Colon (tissue), 2 donors: Measurements from ENCODE around the gene UNC93B1.
"Not testable (repeated sequence)": the region's sequence is repeated elsewhere in the genome, so short reads cannot be mapped to it uniquely, and the experiment has no call there.

Source experiments
- FAIRE-seq: peaks from 2 replicates; lab custom pipeline; 2012; peaks lifted over from hg19 to GRCh38; lab: Jason Lieb, UNC
- donor health status: control.
- donor health status: control.

UNC93B1 gene

DNA sequence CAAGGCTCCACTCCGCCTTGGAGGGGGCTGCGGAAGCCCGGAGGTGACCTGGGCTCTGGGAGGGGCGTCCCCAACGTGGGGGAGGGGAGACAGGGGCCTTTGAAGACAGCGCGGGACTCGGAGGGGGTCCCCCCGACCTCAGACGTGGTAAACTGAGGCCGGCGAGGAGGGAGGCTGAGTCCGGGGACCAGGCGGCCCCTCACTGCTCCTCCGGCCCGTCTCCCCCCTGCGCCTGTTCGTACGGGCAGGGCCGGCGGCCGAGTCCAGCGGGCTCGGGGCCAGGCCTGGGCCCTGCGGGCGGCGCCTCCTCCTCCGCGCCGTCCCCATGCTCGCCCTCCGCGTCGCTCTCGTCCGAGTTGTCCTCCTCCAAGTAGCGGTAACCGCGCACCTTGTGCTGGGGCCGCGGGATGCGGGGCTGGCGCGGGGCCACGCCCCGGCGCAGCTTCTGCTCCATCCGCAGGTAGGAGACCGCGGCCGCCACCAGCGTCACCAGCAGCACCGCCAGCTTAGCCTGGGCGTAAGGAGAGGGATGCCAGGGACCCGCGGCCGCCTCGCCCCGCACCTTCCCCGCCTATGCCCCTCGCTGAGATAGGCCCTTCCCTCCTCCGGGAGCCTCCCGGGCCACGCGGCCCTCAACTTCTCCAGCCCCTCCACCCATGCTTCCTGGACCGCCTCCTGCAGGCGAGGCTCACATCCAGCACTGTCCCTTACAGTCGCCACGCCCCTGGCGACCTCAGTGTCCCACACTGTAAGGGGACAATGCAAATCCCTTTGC is 12.4 kb downstream of the UNC93B1 start:
- not testable (repeated sequence) for FAIRE-seq

GRCh38 chr11:67990546-67991346 is 13.2 kb downstream of the UNC93B1 start:
- not testable (repeated sequence) for FAIRE-seq

DNA sequence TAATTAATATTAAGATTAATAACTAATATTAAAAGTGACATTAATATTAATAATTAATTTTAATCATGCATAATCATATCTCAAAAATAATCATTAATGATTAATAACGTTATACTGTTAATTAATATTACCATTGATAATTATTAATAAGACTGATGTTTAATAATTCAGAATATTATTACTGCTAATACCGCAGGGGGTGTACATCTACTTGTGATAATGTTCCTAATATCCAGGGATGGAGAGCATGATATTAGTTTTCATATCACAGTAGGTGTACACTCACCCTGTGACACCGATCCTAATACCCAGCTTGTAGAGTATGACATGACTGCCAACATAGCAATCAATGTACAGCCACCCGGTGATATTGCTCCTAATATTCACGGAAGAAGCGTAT is 18.6 kb downstream of the UNC93B1 start:
- not testable (repeated sequence) for FAIRE-seq

- FAIRE-seq, result no peak
These were observed 19.9 kb downstream of the UNC93B1 start for GRCh38 chr11:67983951-67984350.

DNA sequence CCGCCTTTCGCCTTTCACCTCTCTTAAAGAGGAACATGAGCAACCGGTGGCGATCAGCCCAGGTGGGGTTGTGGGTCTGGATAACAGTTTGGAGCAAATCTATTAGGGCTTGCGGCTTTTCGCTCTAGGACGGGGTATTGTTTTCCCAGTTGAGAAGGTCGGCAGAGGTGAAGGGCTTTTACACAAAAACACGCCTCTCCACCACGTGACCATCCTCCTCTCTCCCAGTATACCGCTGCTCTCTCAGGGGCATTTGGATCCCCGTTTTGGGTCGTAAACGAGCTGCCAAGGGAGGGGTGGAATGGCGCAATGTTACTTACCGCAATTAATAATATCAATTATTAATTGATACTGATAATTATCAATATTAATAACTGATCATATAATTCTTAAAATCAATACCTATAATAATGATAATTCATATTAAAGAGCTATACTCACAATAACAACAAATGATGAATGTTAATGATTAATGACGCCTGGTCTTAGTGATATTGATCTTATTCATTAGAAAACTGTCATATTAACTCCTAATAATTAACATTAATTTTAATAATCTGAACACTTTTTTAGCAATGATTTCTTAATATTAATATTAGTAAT is 21.5 kb downstream of the UNC93B1 start:
- FAIRE-seq, result not testable (repeated sequence)

DNA sequence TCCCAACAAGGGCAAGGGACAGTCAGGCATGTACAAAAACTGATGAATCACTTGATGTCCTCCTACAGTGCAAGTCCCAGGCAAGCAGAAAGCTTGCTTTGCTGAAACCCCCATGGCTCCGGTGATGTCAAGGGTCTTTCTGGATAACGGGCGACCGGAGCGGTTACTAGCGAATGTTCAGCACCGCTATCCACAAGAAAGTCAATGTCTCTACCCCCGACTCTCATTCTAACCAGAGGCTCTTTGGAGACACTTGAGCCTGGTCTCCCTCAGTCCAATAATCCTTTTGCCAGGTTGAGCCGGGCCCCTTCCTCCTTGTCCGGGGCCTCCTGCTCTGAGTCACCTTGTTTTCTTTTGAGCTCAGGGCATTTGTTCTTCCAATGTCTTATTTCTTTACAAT is 22.7 kb downstream of the UNC93B1 start:
- not testable (repeated sequence) for FAIRE-seq

DNA sequence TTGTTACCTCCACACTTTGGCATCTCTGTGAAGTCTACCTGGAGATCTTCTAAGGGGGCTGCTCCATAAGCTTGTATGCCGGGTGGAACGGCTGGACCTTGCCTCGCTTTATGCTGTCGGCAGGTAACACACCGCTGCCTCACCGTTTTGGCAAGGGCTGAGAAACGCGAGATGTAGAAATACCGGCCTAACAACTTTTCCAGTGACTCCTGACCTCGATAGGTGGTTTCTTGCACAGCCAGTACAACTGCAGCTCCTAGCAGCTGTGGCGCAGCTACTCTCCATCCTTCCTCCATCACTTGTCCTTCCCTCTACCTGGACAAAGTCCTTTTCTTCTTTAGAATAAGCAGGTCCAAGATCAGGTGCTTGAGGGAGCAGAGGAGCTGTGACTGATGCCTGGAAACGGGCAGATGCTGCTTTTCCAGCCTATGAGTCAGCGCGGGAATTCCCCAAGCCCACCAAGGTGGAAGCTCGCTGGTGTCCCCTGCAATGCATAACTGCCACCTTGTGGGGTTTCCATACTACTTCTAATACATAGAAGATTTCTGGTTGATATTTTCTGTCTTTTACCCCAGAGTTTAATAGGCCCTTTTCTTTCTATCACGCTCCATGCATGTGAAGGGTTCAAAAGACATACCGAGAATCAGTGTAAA is 25.0 kb downstream of the UNC93B1 start:
- not testable (repeated sequence) for FAIRE-seq

DNA sequence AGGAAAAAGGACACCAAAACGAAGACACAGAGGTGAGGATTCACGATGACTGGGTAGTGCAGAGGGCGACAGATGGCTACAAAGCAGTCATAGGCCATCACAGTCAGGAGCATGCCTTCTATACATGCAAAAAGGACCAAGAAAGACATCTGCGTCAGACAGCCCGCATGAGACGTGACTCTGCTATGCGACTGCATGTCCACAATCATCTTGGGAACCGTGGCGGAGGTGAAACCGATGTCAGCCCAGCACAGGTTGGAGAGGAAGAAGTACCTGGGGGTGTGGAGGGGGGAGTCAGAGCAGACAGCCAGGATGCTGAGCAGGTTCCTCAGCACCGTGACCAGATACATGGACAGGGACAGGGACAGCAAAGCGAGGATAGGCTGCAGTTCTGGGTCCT is 29.2 kb downstream of the UNC93B1 start:
- FAIRE-seq, result not testable (repeated sequence)

DNA sequence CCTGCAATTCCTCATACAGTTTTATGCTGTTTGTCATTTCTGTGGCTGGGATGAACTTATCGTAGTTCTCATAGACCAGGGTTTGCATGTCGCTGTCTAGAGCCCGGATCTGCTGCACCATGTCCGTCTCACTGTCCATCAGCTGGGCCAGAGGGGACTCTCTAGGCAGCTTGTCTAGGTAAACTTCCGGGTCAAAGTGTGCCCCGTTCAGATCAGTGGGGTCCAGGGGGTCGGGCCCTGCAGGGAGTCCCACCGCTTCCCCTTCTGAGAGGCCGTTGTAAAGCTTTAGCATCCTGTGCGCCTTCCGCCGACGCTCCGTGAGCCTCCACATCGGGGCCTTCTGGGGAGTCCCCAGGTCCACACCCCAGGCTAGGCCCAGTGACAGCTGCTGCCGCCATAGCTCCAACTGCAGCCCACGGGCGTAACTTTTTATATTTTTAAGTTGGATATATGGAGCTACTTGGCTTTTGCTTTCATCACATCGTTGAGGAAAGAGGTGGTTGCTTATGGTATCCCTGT is 38.0 kb downstream of the UNC93B1 start:
- FAIRE-seq, result not testable (repeated sequence)

DNA sequence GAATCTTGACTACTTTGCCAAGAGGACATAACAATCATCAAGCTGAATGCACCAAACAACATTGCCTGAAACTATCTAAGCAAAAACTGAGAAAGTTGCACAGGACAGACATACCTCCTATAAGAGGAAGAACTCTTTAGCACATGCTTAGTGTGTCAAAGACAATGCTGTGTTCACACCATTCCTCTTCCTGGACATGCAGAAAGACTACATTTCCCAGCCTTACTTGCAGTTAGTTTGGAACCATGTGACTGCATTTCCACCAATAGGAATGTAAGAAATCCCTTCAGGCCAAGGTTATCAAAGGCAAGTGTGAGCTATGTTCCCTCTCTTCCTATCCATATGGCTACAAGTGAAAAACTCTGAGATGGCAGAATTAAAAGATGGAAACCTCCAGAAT is 39.2 kb downstream of the UNC93B1 start:
- FAIRE-seq, result not testable (repeated sequence)

- not testable (repeated sequence) for FAIRE-seq
These were observed 40.0 kb downstream of the UNC93B1 start for GRCh38 chr11:67963879-67964278.

DNA sequence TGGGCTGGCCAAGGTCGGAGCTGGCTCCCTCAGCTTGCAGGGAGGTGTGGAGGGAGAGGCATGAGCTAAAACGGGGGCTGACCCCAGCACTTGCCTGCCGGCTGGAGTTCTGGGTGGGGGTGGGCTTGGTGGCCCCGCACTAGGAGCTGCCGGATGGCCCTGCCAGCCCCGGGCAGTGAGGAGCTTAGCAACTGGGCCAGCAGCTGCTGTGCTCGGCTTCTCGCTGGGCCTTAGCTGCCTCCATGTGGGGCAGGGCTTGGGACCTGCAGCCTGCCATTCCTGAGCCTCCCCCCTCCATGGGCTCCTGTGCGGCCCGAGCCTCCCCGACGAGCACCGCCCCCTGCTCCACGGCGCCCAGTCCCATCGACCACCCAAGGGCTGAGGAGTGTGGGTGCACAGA is 40.7 kb downstream of the UNC93B1 start:
- FAIRE-seq, result not testable (repeated sequence)

- FAIRE-seq, result not testable (repeated sequence)
These were observed 47.7 kb downstream of the UNC93B1 start for GRCh38 chr11:67956236-67956635.

- not testable (repeated sequence) for FAIRE-seq
These were observed 48.4 kb downstream of the UNC93B1 start for GRCh38 chr11:67955461-67956007.

DNA sequence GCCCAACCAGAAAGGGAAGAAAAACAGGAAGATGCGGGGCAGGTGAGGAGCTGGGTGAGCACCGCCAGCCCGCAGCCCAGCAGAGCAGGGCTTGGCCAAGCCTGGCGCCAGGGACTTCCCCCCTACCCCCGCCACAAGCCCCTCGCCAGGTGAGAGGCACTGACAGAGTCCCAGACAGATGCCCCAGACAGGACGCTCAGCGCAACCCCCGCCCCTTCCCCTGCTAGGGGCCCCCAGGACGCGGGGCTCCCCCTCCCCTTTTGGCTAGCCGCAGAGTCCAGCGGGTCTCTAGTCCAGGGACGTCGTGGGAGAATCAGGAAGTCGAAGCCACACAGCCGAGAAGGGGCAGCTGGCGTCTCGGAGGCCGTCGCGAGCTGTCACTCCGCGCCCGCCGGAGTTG is 48.9 kb downstream of the UNC93B1 start:
- FAIRE-seq, result not testable (repeated sequence)

DNA sequence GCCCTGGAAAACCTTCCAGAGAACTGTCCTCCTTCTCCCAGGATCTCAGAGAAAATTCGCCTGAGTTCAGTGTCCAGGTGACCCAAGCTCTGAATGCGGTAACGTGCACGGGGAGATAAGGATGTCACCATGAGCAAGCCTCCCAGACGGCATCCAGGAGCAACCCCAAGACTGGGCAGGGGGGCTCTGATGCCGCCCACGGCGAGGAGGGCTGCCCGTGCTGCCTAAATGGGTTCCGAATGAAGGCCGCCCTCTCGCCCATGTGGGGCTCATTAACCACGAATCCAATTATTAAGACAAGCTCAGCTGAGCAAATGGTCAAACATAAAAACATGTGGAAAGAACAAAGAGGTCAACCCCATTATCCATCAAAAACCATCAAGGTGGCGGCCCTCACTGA is 49.6 kb downstream of the UNC93B1 start:
- not testable (repeated sequence) for FAIRE-seq

DNA sequence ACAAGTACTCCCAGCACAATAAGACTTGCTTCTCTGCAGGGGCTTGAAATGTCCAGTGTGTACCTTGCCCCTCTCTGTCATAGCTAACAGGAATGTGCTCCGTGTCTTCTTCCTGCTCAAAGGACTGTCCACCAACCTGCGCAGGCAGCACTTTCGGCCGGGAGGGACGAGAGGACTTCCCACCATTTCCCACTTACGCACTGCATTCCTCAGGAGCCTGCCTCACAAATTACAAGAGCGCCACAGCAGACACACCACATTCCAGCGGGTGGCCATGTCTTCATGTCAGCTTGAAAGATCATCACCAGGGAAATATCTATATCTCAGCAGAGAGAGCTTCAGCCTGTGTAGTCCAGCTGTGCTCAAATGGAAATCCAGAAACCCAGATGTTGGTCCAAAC is 53.2 kb downstream of the UNC93B1 start:
- FAIRE-seq, result not testable (repeated sequence)

DNA sequence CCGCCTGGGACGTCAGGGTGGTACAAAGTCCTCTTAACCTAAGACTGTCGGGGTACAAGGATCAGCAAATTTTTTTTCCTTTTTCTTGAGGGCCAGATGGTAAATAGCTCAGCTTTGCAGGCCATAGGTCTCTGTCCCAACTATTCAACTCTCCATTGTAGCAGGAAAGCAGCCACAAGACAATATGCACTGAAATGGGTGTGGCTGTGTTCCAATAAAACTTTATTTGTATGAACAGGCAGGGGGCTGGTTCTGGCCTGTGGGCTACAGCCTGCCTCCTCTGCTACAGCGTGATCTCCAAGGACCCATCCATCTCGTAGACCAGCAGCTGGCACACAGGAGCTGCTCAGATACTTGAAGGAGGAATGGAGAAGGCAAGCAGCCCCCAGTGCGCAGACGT is 56.1 kb downstream of the UNC93B1 start:
- FAIRE-seq, result not testable (repeated sequence)

DNA sequence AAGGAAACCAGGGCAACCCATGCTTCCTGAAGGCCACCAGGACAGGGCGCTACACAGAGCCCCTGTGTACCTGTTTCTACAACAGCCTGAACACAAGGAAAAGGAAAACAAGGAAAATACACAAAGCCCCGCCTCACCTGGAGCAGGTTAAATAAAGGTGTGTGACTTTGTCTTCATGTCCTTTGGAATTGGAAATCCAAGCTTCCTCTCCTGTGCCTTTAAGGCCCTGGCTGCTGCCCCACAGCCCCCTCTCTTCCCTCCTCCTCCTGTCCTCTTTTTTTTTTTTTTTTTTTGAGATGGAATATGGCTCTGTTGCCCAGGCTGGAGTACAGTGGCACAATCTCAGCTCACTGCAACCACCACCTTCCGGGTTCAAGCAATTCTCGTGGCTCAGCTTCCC is 57.5 kb downstream of the UNC93B1 start:
- FAIRE-seq, result not testable (repeated sequence)

GRCh38 chr11:67943406-67943805 is 60.5 kb downstream of the UNC93B1 start:
- FAIRE-seq, result not testable (repeated sequence)
